HPDE6-E6E7 (cell line): ENCODE measurements around the gene ATL2.

Experiments used
- DNase-seq: peaks from one replicate; pipeline ENCODE4 v3.0.0; 2011; ENCODE audit warnings: missing footprints; ENCODE audit errors: extremely low spot score

ATL2 gene

DNA sequence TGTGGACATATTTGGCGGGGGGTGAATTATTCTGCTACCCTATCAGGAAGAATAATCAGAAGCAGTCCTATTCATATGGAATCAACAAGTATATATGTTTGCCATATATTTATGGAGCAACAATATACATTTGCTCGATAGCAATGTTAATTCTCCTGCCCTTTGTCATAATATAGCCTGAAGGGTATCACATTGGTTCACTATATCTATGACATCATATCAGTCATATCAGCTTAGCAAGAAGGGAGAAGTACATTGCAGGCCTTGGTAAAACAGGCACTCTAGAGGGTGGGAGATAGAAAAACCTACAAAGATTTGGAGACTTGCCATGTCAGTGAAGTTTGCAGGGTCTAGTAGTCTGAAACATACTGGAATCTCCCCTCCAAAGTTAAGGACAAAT is 128.4 kb downstream of the ATL2 start:
- DNase-seq: no peak

DNA sequence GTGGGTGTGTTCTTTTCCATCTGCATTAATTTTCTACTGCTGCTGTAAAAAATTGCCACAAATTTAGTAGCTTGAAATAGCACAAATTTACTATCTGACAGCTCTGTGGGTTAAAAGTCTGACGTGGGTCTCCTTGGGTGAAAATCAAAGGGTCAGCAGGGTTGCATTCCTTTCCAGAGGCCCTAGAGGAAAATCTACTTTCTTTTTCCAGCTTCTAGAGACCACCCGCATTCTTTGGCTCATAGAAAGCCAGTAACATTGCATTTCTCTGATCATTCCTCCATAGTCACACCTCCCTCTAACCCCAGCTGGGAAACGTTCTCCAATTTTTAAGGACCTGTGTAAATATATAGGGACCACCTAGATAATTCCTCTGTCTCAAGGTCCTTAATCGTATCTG is 128.8 kb downstream of the ATL2 start:
- no peak for DNase-seq

DNA sequence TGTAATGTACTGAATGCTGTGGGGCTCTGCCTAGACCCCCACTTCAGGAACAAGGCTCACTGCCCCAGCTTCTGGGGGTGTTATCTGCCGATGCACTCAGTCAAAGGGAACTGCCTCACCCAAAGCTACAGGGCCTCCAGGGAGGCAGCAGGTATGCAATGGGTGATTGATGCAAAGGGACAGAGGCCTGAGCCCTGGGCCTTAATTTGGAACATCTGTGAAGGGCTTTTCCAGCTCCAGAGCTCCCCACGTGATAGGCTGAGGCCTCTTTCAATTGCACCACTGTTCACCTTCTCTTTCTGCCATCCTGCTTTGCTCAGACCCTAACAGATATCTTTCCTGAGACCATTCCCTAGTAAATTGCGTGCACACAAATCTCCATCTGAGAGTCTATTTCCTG is 131.0 kb downstream of the ATL2 start:
- no peak for DNase-seq

DNA sequence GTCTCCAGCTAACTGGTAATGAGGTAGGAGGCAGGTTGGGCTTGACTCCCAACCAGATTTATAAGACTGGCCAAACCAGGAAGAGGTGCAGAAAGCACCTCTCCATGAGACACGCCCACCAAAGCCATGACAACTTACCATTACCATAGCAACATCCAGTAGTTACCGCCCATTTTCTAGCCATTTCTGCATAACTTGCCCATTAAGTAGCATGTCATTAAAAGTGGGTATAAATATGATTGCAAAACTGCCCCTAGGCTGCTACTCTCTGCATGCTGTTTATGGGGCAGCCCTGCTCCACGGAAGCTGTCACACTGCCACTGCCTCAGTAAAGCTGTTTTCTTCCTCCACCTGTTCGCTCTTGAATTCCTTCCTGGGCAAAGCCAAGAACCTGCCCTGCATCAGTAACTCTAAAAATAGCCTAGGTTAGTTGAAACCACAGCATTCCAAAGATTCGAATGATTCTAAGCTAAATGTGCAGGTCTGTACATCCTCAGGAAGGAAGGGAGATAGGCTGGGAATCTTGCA is 131.9 kb downstream of the ATL2 start:
- DNase-seq: no peak

- DNase-seq: no peak
Observed at GRCh38 chr2:38244301-38244700, 132.8 kb downstream of the ATL2 start.
